Fibroblast of lung (primary cell): Measurements from ENCODE around the gene TRAFD1.

Experiments
- CTCF ChIP-seq, 2 donors: IDR thresholded peaks in 1 of 2; conservative IDR thresholded peaks in 1 of 2; 1 replicate in 1 of 2; 2 replicates in 1 of 2; pipeline ENCODE4 v1.5.1; 2011 to 2012; ENCODE audit warnings: low read length in 2 of 2, control low read depth in 1 of 2, inconsistent platforms in 1 of 2, low read depth in 1 of 2, mild to moderate bottlenecking in 1 of 2
- EZH2 ChIP-seq: IDR thresholded peaks from 2 replicates; pipeline ENCODE4 v1.5.1; 2012; ENCODE audit warnings: low read length, control low read depth, mild to moderate bottlenecking; ENCODE audit errors: missing control alignments

- TF ChIP-seq CTCF (conservative IDR thresholded peaks at IDR 0.05 in 1 of 2, IDR thresholded peaks at IDR 0.05 in 1 of 2; ENCODE audit: low read depth in 1 of 2, low read length in 2 of 2) (peak; percentile 28 to 46), EZH2 (no peak)
Measured at GRCh38 chr12:112170376-112170775, 45.0 kb downstream of the TRAFD1 start.
